ENCODE data around the gene SPRR1A. TPM values are rescaled to one million over a fixed set of nuclear protein-coding genes. Genes with fewer than 3 reads are reported as not detected.

SPRR1A gene
- total RNA-seq, 1 experiment from 2014 or later = not detected

DNA sequence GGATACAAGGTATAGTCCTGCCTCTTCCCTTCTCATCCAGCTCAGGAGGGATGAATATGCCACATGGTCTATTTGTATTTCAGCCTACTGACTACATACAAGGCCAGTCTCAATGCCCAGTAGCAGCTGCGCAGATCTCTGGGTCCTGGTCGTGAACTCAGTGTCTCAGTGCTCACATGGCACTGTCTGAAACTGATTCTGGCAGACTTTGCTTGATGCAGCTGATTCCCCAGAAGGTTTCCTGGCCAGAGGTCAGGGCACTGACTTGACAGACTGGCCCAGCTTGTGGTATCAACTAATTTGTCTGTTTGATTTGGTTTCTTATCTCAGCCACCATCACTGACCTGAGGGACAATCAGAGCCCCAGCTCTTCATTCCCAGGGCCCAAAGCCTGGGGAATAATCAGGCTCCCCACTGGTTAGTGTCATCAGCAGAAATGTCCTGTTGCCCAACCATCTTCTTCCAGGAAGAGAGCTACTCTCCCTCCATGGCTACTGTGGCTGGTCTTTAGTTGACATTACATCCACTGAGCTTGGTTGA lies 20.9 kb upstream of the SPRR1A start:
- no peaks in the 10 kb centered on the region for H3K27me3 ChIP-seq (ENCODE audit: control insufficient read depth, insufficient read depth, low read length)
- no peaks in the 10 kb centered on the region for H3K36me3 ChIP-seq (replicated peaks; ENCODE audit: control insufficient read depth, insufficient read depth, low read length)
- DNase-seq = no peak
- H3K4me3 ChIP-seq (ENCODE audit: insufficient read depth, low read depth, low read length) = no peak overlapping the region

DNA sequence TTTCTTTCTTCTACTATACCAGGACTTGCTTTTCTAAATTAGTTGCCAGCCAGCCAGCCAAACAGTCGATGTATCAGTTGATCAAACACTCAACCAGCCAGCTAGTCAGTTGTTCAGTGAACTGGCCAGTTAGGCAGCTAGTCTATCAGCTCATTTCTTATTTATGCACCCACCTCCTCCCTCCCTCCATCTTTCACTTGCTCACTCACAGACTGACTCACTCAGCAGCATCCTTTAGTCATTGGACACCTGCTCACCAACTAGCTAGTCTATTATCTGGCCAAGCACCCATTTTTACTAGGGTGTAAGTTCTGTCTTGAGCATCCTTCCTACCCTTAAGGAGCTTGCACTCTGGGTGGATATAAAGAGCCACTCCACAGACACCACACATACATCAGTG lies 19.3 kb upstream of the SPRR1A start:
- Histone ChIP-seq H3K27me3 (ENCODE audit: control insufficient read depth, insufficient read depth, low read length) (no peaks in the 10 kb centered on the region), H3K36me3 (replicated peaks; ENCODE audit: control insufficient read depth, insufficient read depth, low read length) (no peaks in the 10 kb centered on the region), H3K4me3 (ENCODE audit: insufficient read depth, low read depth, low read length) (no peak overlapping the region)
- no peak for DNase-seq

DNA sequence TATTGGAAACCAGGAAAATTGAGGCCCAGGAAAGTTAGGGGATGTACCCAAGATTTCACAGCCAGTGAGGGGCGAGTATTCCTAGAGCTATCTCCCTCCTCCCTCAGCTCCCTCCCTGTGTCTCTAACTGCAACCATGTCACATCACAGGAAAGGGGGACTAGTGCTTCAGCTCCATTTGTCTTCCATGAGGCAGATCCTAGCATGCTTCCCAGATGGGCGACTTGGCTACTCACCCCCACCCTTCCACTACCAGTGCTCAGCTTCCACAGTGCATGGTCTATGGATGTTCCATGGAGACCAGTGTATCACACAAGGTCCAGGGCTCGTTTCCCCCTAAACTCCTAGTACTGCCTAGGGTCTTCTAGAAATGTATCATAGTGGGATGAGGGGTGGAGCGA lies 18.0 kb upstream of the SPRR1A start:
- Histone ChIP-seq H3K4me3 (ENCODE audit: insufficient read depth, low read depth, low read length) (no peak overlapping the region), H3K27me3 (ENCODE audit: control insufficient read depth, insufficient read depth, low read length) (no peaks in the 10 kb centered on the region), H3K36me3 (replicated peaks; ENCODE audit: control insufficient read depth, insufficient read depth, low read length) (no peaks in the 10 kb centered on the region)
- no peak for DNase-seq

DNA sequence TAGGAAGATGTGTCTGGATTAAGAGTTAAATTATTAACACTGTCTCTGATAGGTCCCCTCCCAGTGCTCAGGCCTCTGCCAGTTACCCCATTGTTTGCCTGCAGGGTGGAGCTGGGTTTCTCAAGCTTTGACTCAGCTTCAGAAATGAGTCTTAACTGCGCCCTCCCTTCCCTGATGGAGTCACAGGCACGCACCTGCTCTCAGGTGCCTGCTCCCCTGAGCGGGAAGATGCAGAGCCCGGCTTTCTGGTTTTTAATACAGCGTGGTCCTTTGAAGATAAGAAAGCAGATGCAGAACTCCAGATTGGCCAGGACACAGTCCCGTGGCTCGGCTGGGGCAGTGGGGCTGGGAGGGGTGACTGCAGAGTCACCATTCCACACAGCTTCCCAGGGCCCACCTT lies 16.7 kb upstream of the SPRR1A start:
- Histone ChIP-seq H3K27me3 (ENCODE audit: control insufficient read depth, insufficient read depth, low read length) (no peaks in the 10 kb centered on the region), H3K36me3 (replicated peaks; ENCODE audit: control insufficient read depth, insufficient read depth, low read length) (no peaks in the 10 kb centered on the region), H3K4me3 (ENCODE audit: insufficient read depth, low read depth, low read length) (no peak overlapping the region)
- no peak for DNase-seq

DNA sequence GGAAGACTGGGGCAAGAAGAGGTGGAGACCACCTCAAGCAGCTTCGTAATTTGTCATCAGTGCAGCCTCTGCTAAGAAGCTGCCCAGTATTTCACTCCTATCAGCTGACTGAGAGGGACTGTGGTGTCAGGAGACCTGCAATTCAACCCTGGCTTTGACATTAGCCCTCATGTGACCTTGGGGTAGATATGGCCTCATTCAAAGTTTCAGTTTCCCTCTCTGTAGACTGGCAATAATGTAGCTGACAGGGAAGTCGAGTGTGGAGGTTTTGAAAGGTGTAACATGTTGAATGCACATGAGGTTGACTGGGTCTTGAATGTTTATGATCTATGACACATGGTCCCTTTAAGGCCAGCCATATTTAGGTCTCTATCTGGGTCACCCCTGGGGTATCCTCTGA lies 15.6 kb upstream of the SPRR1A start:
- H3K4me3 ChIP-seq (ENCODE audit: insufficient read depth, low read depth, low read length) = no peak overlapping the region

DNA sequence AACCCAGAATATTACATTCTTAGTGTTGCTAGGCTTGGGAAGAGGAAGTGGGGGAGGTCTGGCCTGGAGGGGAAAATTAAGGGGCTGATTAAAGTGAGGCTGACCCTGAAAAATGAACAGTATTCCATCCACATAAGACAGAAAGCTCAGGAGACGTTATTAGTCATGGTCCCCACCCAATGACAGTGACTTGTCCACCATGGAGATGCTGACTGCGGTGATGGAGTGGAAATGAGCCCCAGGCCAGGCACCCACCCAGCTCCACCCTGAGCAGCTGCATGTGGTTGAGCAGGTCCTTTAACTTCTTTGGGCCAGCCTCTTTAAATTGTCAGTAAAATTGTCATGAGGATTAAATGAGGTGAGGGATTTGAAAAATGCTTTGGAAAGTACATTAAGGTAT lies 14.8 kb upstream of the SPRR1A start:
- Histone ChIP-seq H3K27me3 (ENCODE audit: control insufficient read depth, insufficient read depth, low read length) (no peaks in the 10 kb centered on the region), H3K36me3 (replicated peaks; ENCODE audit: control insufficient read depth, insufficient read depth, low read length) (no peaks in the 10 kb centered on the region), H3K4me3 (ENCODE audit: insufficient read depth, low read depth, low read length) (no peak overlapping the region)
- DNase-seq = no peak

More for the DNA sequence above, 15.6 kb upstream of the SPRR1A start:
- Histone ChIP-seq H3K27me3 (ENCODE audit: control insufficient read depth, insufficient read depth, low read length) (no peaks in the 10 kb centered on the region), H3K36me3 (replicated peaks; ENCODE audit: control insufficient read depth, insufficient read depth, low read length) (no peaks in the 10 kb centered on the region)
- DNase-seq = no peak

DNA sequence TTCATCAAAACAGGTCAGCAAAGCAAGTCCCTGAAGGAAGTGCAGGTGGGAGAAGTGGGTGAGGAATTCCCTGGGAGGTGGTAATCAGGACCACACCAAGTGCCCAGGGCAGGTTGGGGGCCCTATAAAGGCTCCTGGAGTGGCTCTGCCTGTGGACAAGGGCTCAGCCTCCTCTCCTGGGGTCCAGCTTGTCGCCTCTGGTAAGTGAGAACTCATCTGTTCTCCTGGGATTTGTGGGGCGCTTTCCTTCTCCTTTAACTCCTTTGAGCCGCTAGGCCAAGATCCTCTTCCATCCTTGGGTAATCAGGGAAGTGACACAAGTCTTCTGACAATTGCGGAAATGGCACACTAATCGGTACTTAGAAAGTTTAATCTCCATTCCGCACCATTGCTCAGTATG lies 13.4 kb upstream of the SPRR1A start, which contains the start of gene SPRR4:
Gene SPRR4, plus strand, starts transcription at position 154 of the 400 bp plus-strand sequence. CDS start 1,243 bp downstream, outside the sequence.
- Histone ChIP-seq H3K27me3 (ENCODE audit: control insufficient read depth, insufficient read depth, low read length) (no peaks in the 10 kb centered on the region), H3K36me3 (replicated peaks; ENCODE audit: control insufficient read depth, insufficient read depth, low read length) (no peaks in the 10 kb centered on the region), H3K4me3 (ENCODE audit: insufficient read depth, low read depth, low read length) (no peak within 1 kb of the TSS)
- no peak for DNase-seq

DNA sequence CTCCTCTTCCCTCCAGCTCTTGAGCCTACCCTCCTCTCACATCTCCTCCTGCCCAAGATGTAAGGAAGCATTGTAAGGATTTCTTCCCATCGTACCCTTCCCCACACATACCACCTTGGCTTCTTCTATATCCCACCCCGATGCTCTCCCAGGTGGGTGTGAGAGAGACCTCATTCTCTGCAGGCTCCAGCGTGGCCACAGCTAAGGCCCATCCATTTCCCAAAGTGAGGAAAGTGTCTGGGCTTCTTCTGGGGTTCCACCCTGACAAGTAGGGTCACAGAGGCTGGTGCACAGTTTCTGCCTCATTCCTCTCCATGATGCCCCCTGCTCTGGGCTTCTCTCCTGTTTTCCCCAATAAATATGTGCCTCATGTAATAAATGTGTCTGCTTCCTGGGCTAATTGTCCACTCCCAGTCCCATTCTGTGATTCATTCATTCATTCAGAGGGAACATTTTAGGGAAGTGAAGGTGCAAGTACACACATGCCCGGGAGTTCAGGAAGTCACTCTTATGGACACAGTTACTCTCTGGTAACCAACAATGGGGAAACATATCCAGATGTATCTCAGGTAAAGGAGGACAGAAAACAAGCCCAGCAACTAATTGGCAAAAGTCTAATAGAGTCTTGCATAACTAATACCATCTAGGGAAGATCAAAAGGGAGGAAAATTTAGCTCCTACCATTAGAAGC lies 11.5 kb upstream of the SPRR1A start:
- H3K4me3 ChIP-seq (ENCODE audit: insufficient read depth, low read depth, low read length) = no peak overlapping the region
- DNase-seq = no peak
- H3K36me3 ChIP-seq (replicated peaks; ENCODE audit: control insufficient read depth, insufficient read depth, low read length) = no peaks in the 10 kb centered on the region

DNA sequence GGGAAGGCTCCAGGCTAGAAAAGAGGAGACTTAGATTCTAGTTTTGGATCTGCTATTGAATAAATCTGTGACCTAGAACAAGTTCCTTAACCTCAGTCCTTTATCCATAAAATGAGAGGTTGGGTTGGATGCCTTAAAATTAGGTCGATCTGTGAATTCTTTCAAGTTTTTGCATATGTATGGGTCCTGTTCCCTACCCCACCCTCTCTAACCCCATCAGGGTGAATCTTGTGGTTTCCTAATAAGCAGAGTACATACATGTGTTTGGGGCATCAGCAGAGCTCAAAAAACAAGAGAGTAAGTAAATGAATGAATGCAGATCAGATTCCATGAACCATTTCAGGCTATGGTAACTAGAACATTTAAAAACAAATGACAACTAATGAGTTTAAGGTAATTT lies 7.2 kb upstream of the SPRR1A start:
- no peak for DNase-seq
- Histone ChIP-seq H3K4me3 (ENCODE audit: insufficient read depth, low read depth, low read length) (no peak overlapping the region), H3K27me3 (ENCODE audit: control insufficient read depth, insufficient read depth, low read length) (no peaks in the 10 kb centered on the region), H3K36me3 (replicated peaks; ENCODE audit: control insufficient read depth, insufficient read depth, low read length) (no peaks in the 10 kb centered on the region)

More for the DNA sequence above, 11.5 kb upstream of the SPRR1A start:
- H3K27me3 ChIP-seq (ENCODE audit: control insufficient read depth, insufficient read depth, low read length) = no peaks in the 10 kb centered on the region

DNA sequence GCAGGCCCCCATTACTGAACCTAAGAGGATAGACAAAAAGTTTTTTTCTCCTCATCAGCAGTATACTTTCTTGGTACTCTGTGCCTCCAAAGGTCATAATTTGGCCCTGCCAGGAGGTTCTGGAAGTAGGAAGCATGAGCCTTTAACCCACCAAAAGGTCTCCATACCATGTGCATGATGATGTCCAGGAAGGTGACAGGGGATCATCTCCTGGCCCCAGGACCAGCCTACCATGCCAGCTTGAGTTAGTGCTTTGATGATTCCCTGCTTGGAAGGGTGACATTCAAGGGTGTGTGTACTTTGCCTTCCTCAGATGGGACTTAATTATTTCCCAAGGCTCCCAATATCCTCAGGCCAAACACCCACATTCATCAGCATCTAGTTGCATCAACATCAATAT lies 6.3 kb upstream of the SPRR1A start:
- no peaks in the 10 kb centered on the region for H3K36me3 ChIP-seq (replicated peaks; ENCODE audit: control insufficient read depth, insufficient read depth, low read length)
- DNase-seq = no peak
- H3K27me3 ChIP-seq (ENCODE audit: control insufficient read depth, insufficient read depth, low read length) = no peaks in the 10 kb centered on the region
- no peak overlapping the region for H3K4me3 ChIP-seq (ENCODE audit: insufficient read depth, low read depth, low read length)

DNA sequence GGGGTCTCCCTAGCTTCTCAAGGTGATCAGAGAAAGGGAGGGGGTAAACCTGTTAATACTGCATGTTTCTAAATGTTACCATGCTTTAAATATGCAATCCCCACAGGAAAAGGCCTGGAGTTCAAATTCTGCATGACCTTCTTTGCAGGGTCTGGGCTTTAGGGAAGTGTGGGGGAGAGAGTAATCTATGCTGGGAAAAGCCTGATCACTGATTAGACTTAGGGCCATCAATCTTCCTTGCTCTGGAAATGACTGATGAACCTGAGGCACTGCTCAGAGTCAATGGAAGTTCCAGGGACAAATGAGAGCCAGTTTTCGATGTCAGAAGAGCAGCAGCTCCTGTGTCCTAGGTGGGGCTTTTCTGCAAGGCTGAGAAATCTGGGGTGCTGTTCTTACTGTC lies 3.2 kb upstream of the SPRR1A start:
- H3K36me3 ChIP-seq (replicated peaks; ENCODE audit: control insufficient read depth, insufficient read depth, low read length) = no peaks in the 10 kb centered on the region
- no peak for DNase-seq
- H3K4me3 ChIP-seq (ENCODE audit: insufficient read depth, low read depth, low read length) = no peak overlapping the region
- H3K27me3 ChIP-seq (ENCODE audit: control insufficient read depth, insufficient read depth, low read length) = no peaks in the 10 kb centered on the region

DNA sequence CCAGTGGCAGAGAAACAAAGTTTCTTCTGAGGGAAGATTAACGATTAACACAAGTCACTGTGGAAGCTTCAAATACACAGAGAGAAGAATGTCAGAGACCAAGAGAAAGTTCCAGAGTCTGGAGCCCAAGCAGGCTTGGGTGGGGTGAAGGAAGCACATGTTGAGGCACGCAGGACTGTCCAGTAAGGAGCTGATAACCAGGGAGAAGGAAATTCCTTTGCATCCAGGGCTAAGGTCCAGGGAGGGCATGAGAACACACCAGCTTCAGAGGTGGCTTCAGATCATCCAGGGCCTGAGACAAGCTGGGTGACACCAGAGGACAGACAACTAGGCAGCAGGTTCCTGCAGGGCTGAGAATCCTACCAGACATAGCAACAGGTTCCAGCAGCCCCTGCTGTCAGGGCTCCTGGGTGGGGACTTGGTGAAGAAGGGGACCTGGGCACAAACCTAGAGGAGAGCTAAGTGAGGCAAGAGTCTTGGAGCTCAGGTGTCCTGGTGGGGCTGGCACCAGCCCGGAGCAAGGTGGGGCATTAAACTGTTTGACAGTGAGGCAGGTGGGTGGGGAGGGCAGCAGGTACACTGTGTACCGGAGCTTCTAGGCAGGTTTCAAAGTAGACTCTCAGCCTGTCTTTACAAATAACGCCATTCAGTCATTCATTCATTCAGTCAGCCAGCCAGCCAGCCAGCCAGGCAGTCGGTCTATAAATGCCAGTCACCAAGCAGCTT lies 2.6 kb upstream of the SPRR1A start:
- H3K36me3 ChIP-seq (replicated peaks; ENCODE audit: control insufficient read depth, insufficient read depth, low read length) = no peaks in the 10 kb centered on the region
- DNase-seq = no peak
- H3K27me3 ChIP-seq (ENCODE audit: control insufficient read depth, insufficient read depth, low read length) = no peaks in the 10 kb centered on the region
- H3K4me3 ChIP-seq (ENCODE audit: insufficient read depth, low read depth, low read length) = no peak overlapping the region

DNA sequence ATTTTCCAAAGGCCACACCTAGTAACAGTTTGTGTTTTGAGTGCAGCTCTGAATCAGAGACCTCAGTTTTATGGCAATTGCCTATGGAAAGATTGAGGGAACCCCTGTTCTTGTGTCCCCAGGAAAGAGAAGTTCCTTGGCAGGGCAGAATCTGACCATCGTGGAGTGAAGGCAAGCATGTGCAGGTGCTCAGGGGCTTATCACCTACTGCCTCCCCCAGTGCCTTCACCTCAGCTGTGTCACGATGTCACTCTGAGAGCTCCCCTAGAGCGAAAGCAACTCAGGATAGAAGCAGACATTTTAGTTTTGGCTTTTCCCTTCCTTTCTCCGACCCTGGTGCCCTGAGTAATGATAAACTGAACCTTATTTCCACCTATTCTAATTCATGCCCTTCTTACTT lies 1.8 kb upstream of the SPRR1A start:
- no peak for DNase-seq
- no peaks in the 10 kb centered on the region for H3K36me3 ChIP-seq (replicated peaks; ENCODE audit: control insufficient read depth, insufficient read depth, low read length)
- no peak overlapping the region for H3K4me3 ChIP-seq (ENCODE audit: insufficient read depth, low read depth, low read length)
- H3K27me3 ChIP-seq (ENCODE audit: control insufficient read depth, insufficient read depth, low read length) = no peaks in the 10 kb centered on the region

DNA sequence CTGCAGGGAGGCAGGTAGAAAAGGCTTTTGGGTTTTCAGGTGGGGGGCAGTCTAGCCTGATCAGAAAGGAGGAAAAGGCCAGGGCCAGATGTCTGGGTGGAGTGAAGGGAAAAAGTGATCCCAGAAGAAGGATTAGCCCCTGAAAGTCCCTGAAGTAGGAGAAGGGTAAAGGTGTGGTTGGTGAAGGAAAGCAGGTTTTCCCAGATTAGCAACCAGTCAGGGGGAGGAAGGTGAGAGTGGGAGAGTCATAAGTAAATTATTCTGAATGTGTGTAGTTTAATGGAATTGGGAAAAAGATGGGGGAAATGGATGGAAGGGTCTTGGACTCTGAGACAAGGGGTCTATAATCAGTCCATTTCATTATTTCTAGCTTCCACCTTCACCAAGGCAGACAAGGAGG lies 647 bp upstream of the SPRR1A start:
- DNase-seq = no peak
- no peak overlapping the region for H3K4me3 ChIP-seq (ENCODE audit: insufficient read depth, low read depth, low read length)
- no peaks in the 10 kb centered on the region for H3K27me3 ChIP-seq (ENCODE audit: control insufficient read depth, insufficient read depth, low read length)
- H3K36me3 ChIP-seq (replicated peaks; ENCODE audit: control insufficient read depth, insufficient read depth, low read length) = no peaks in the 10 kb centered on the region

DNA sequence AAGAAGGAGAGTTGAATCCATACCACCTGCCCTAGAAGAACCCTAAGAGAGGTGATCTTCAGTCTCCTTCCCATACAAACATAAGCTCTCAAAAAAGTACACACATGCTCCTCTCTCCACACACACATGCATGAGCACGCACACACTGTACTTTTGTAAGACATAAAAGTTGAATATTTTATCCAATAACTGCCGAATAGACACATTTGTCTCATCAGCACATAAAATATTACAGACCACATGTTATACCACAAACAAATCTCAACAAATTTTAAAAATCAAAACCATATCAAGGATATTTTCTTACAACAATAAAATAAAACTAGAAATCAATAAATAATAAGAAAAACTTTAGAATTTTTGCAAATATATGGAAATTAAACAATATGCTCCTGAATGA lies 2.7 kb downstream of the SPRR1A start:
- Histone ChIP-seq H3K27me3 (ENCODE audit: control insufficient read depth, insufficient read depth, low read length) (no peaks in the 10 kb centered on the region), H3K4me3 (ENCODE audit: insufficient read depth, low read depth, low read length) (no peak overlapping the region), H3K36me3 (replicated peaks; ENCODE audit: control insufficient read depth, insufficient read depth, low read length) (no peaks in the 10 kb centered on the region)
- DNase-seq = no peak

Measured in H7 (cell line).